Measurements from ENCODE around the gene KIF24.
"Not testable (repeated sequence)": the region's sequence is repeated elsewhere in the genome, so short reads cannot be mapped to it uniquely, and the experiment has no call there.

KIF24 gene

DNA sequence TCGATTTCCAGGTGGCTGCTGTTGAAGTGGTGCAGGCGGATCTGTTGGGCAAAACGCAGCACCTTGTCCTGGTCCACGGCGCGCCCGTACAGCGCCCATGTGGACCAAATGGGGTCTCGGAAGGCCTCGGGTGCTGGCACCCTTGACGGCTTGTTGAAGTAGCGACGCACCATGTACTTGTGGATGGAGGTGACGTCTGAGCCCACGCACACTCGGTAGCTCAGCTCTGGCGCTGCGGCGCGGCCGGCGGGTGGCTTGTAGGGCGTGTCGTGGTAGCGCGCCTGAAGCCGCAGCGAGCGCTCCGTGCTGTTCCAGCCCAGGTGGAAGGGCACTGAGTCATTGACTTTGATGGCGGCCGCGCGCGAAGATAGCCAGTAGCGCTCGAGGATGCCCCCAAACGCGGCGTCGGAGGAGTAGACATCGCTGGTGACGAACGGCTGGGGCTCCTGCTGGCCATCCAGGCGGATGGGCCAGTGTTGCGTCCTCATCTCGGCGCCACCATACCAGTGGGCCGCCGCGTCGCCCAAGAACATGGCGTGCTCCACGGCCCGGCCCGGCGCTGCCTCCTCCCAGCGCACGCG lies 42.9 kb upstream of the KIF24 start:
- no peaks in the 10 kb centered on the region for H3K36me3 ChIP-seq
- H3K4me3 ChIP-seq (ENCODE audit: low read depth in 1 of 2, low read length in 1 of 2) = no peak overlapping the region
- H3K9me3 ChIP-seq = no peaks in the 10 kb centered on the region
- H3K4me1 ChIP-seq (ENCODE audit: control insufficient read depth in 1 of 2, insufficient read depth in 1 of 2, low read depth in 1 of 2, low read length in 1 of 2) = peaks cover 11 to 12% of the 10 kb centered on the region in 2 experiments
- TF ChIP-seq CTCF (IDR thresholded peaks at IDR 0.05) = no peak
- H3K27me3 ChIP-seq = peaks cover 27% of the 10 kb centered on the region
- H3K27ac ChIP-seq = no peak overlapping the region

GRCh38 chr9:34370970-34371880 lies 42.2 kb upstream of the KIF24 start:
- H3K4me1 ChIP-seq (ENCODE audit: control insufficient read depth in 1 of 2, insufficient read depth in 1 of 2, low read depth in 1 of 2, low read length in 1 of 2) = peaks cover 3 to 7% of the 10 kb centered on the region in 2 experiments
- H3K27ac ChIP-seq = no peak overlapping the region
- peaks cover 22% of the 10 kb centered on the region for H3K27me3 ChIP-seq
- peak overlapping the region in 1 of 2 experiments; percentile 32 for H3K4me3 ChIP-seq (ENCODE audit: low read depth in 1 of 2, low read length in 1 of 2)
- H3K9me3 ChIP-seq = no peaks in the 10 kb centered on the region
- no peak for TF ChIP-seq CTCF (IDR thresholded peaks at IDR 0.05)
- H3K36me3 ChIP-seq = no peaks in the 10 kb centered on the region

DNA sequence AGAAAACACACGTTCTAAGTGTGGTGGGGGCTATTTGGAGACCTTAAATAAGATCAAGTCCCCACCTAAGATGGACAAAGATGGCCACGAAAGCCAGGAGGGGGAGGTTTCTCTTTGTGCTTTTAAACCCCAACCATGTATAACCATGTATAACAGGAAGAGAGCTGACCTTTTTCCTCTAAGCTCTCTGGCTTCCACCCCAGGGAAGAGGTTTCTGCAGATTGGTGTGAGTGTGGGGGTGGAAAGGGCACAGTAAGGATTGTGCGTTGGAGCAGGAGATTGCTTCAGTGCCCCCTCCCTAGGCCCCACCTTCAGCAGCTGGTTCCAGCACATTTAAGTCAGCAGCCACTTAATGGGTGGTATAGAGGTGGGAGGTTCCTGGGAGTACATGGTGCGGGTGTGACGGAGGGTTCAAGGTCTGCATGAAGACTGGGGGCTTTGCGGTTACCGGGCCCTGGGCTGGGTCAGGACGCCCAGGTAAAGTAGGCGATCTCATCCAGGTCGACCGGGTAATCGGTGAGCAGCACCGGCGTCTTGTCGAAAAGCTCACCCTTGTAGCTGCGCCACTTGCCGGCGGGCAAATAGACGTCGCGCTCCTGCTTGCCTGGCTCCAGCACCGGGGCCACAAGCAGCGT lies 41.4 kb upstream of the KIF24 start:
- no peak for TF ChIP-seq CTCF (IDR thresholded peaks at IDR 0.05)
- H3K9me3 ChIP-seq = no peaks in the 10 kb centered on the region

DNA sequence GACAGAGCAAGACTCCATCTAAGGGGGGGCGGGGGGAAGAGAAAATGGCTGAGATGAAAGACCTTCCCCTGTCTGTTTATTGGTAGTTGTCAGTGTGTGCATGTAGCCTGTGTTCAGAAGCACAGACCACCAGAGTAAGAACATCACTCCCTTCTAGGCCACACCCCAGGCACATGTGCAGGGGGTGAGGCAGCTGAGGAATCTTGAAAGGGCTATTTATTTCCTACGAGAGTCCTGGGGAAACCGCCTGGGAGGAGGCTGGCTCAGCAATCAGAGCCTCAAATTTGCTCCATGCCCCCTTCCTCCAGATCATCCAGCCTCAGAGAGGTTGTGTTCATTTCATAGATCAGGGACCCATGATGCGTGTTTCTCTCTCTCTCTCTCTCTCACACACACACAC lies 40.6 kb upstream of the KIF24 start:
- no peak overlapping the region for H3K27ac ChIP-seq
- no peak for TF ChIP-seq CTCF (IDR thresholded peaks at IDR 0.05)
- H3K9me3 ChIP-seq = no peaks in the 10 kb centered on the region
- no peak overlapping the region for H3K4me3 ChIP-seq (ENCODE audit: low read depth in 1 of 2, low read length in 1 of 2)
- H3K36me3 ChIP-seq = no peaks in the 10 kb centered on the region
- peaks cover 0 to 3% of the 10 kb centered on the region in 2 experiments for H3K4me1 ChIP-seq (ENCODE audit: control insufficient read depth in 1 of 2, insufficient read depth in 1 of 2, low read depth in 1 of 2, low read length in 1 of 2)
- peaks cover 7% of the 10 kb centered on the region for H3K27me3 ChIP-seq

More for the DNA sequence above, 41.4 kb upstream of the KIF24 start:
- Histone ChIP-seq H3K4me1 (ENCODE audit: control insufficient read depth in 1 of 2, insufficient read depth in 1 of 2, low read depth in 1 of 2, low read length in 1 of 2) (peaks cover 0 to 3% of the 10 kb centered on the region in 2 experiments), H3K27me3 (peaks cover 14% of the 10 kb centered on the region), H3K27ac (no peak overlapping the region), H3K4me3 (ENCODE audit: low read depth in 1 of 2, low read length in 1 of 2) (peak overlapping the region in 1 of 2 experiments; percentile 32), H3K36me3 (no peaks in the 10 kb centered on the region)

DNA sequence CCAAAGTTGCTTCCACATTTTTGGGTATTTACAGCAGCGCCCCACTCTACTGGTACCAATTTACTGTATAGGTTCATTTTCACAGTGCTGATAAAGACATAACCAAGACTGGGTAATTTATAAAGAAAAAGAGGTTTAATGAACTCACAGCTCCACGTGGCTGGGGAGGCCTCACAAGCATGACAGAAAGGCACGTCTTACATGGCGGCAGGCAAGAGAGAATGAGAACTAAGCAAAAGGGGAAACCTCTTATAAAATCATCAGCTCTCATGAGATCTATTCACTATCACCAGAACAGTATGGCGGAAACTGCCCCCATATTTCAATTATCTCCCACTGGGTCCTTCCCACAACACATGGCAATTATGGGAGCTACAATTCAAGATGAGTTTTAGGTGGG lies 39.7 kb upstream of the KIF24 start:
- H3K9me3 ChIP-seq; H3K27me3 ChIP-seq; H3K4me1 ChIP-seq (ENCODE audit: control insufficient read depth in 1 of 2, insufficient read depth in 1 of 2, low read depth in 1 of 2, low read length in 1 of 2); H3K4me3 ChIP-seq (ENCODE audit: low read depth in 1 of 2, low read length in 1 of 2); H3K36me3 ChIP-seq; H3K27ac ChIP-seq: not testable (repeated sequence)

GRCh38 chr9:34367751-34368410 lies 38.8 kb upstream of the KIF24 start:
- H3K4me3 ChIP-seq (ENCODE audit: low read depth in 1 of 2, low read length in 1 of 2); H3K4me1 ChIP-seq (ENCODE audit: control insufficient read depth in 1 of 2, insufficient read depth in 1 of 2, low read depth in 1 of 2, low read length in 1 of 2); H3K36me3 ChIP-seq; H3K27ac ChIP-seq; H3K9me3 ChIP-seq: not testable (repeated sequence)
- peaks cover 17% of the 10 kb centered on the region for H3K27me3 ChIP-seq

Measured in neutrophil (primary cell).